ENCODE data around the gene RANBP17.

- TF ChIP-seq SMARCA4 (IDR thresholded peaks at IDR 0.05) (no peak), EZH2 (IDR thresholded peaks at IDR 0.05; ENCODE audit: borderline replicate concordance, low read depth, low read length) (no peak), CTCF (IDR thresholded peaks at IDR 0.05 in 2 of 3, conservative IDR thresholded peaks at IDR 0.05 in 1 of 3; ENCODE audit: insufficient read depth in 2 of 3, low read depth in 1 of 3, low read length in 3 of 3) (no peak), MYC (IDR thresholded peaks at IDR 0.05; ENCODE audit: low read depth, low read length) (no peak), MYC (CRISPR knock-in tag; IDR thresholded peaks at IDR 0.05; ENCODE audit: borderline replicate concordance, low read depth) (no peak), SRF (CRISPR knock-in tag; IDR thresholded peaks at IDR 0.05) (no peak), CHD2 (IDR thresholded peaks at IDR 0.05; ENCODE audit: low read depth, low read length) (no peak), SNRNP70 (optimal IDR thresholded peaks at IDR 0.05; ENCODE audit: low read depth, low read length) (no peak), ZNF707 (CRISPR knock-in tag; conservative IDR thresholded peaks at IDR 0.05) (no peak), ZNF274 (IDR thresholded peaks at IDR 0.05; ENCODE audit: borderline replicate concordance, low read depth, low read length) (no peak)
Measured at GRCh38 chr5:170844651-170845050, 17.2 kb upstream of the RANBP17 start.

All from K562 (cell line).